Peyer's patch (tissue), 4 donors: Measurements from ENCODE around the gene QPCT. TPM values are rescaled to one million over a fixed set of nuclear protein-coding genes. Genes with fewer than 3 reads are reported as not detected.

Source experiments
- DNase-seq, 3 donors: peaks; one replicate each; pipeline ENCODE4 v3.0.0-alpha.2; 2017 to 2019
- H3K27ac ChIP-seq, 4 donors: fragments of 200-600 bp; sonication (generic); one replicate each; pipeline ENCODE4 v1.5.1; 2016 to 2019
- H3K27me3 ChIP-seq, 2 donors: fragments of 200-600 bp; sonication (generic); one replicate each; pipeline ENCODE4 v1.5.1; 2019
- H3K36me3 ChIP-seq, 3 donors: fragments of 200-600 bp; sonication (generic); one replicate each; pipeline ENCODE4 v1.5.1; 2016 to 2019
- H3K4me1 ChIP-seq, 4 donors: fragments of 200-600 bp; sonication (generic); one replicate each; pipeline ENCODE4 v1.5.1; 2016 to 2019
- H3K4me3 ChIP-seq, 4 donors: fragments of 200-600 bp; sonication (generic); 1 replicate in 3 of 4; 2 replicates in 1 of 4; pipeline ENCODE4 v1.5.1; 2016 to 2019; ENCODE audit warnings: mild to moderate bottlenecking in 1 of 4
- H3K9me3 ChIP-seq, 4 donors: fragments of 200-600 bp; sonication (generic); one replicate each; pipeline ENCODE4 v1.5.1; 2016 to 2019; ENCODE audit warnings: mild to moderate bottlenecking in 1 of 4
- CTCF ChIP-seq, 6 experiments: fragments of 450-650 bp in 4 of 6; fragments of 200-600 bp in 2 of 6; sonication (generic) in 1 of 6; IDR thresholded peaks; one replicate each; pipeline ENCODE4 v1.5.1; 2017 to 2019; ENCODE audit warnings: antibody characterized with exemption in 6 of 6, mild to moderate bottlenecking in 3 of 6, moderate library complexity in 1 of 6
- POLR2A ChIP-seq, 2 donors: fragments of 450-650 bp; IDR thresholded peaks; one replicate each; pipeline ENCODE4 v1.5.1; 2017; ENCODE audit warnings: antibody characterized with exemption in 2 of 2, mild to moderate bottlenecking in 2 of 2, moderate library complexity in 2 of 2
- total RNA-seq, 4 donors: library from RNA; depleted of rRNA; stranded (reverse); fragments of >200 nt; gene quantifications; one replicate each; pipeline ENCODE4 v1.1.0, GENCODE V29; 2016

QPCT gene
- total RNA-seq, 4 donors from 2014 or later, result 0.66 to 1.6 (median 0.88) TPM; not detected in 1

- Histone ChIP-seq H3K9me3 (no peaks in the 10 kb centered on the region), H3K27me3 (no peaks in the 10 kb centered on the region), H3K4me3 (no peak overlapping the region), H3K4me1 (peaks cover 0 to 20% (median 1%) of the 10 kb centered on the region in 4 donors), H3K36me3 (no peaks in the 10 kb centered on the region), H3K27ac (no peak overlapping the region)
- no peak for TF ChIP-seq CTCF (IDR thresholded peaks at IDR 0.05)
- TF ChIP-seq POLR2A (IDR thresholded peaks at IDR 0.05), result no peak
- no peak for DNase-seq
These were observed 26.7 kb upstream of the QPCT start for GRCh38 chr2:37317746-37318145.

- TF ChIP-seq CTCF (IDR thresholded peaks at IDR 0.05) (no peak), POLR2A (IDR thresholded peaks at IDR 0.05) (no peak)
- H3K27me3 ChIP-seq, result no peaks in the 10 kb centered on the region
- H3K9me3 ChIP-seq, result no peaks in the 10 kb centered on the region
- H3K36me3 ChIP-seq, result no peaks in the 10 kb centered on the region
- DNase-seq, result no peak
- no peak overlapping the region for H3K4me3 ChIP-seq
- H3K4me1 ChIP-seq, result peaks cover 0 to 21% (median 1%) of the 10 kb centered on the region in 4 donors
- H3K27ac ChIP-seq, result peak overlapping the region in 1 of 4 donors; percentile 13
These were observed 26.0 kb upstream of the QPCT start for GRCh38 chr2:37318401-37318800.

GRCh38 chr2:37319754-37320609 is 24.4 kb upstream of the QPCT start:
- TF ChIP-seq CTCF (IDR thresholded peaks at IDR 0.05) (no peak), POLR2A (IDR thresholded peaks at IDR 0.05) (no peak)
- H3K4me3 ChIP-seq, result no peak overlapping the region
- no peaks in the 10 kb centered on the region for H3K36me3 ChIP-seq
- no peak for DNase-seq
- peaks cover 0 to 21% (median 1%) of the 10 kb centered on the region in 4 donors for H3K4me1 ChIP-seq
- no peaks in the 10 kb centered on the region for H3K27me3 ChIP-seq
- H3K9me3 ChIP-seq, result no peaks in the 10 kb centered on the region
- no peak overlapping the region for H3K27ac ChIP-seq

GRCh38 chr2:37321029-37321682 is 23.3 kb upstream of the QPCT start:
- Histone ChIP-seq H3K27me3 (no peaks in the 10 kb centered on the region), H3K36me3 (no peaks in the 10 kb centered on the region), H3K4me1 (peaks cover 0 to 21% (median 1%) of the 10 kb centered on the region in 4 donors), H3K4me3 (no peak overlapping the region), H3K27ac (no peak overlapping the region), H3K9me3 (no peaks in the 10 kb centered on the region)
- DNase-seq, result no peak
- TF ChIP-seq CTCF (IDR thresholded peaks at IDR 0.05) (no peak), POLR2A (IDR thresholded peaks at IDR 0.05) (no peak)

GRCh38 chr2:37322368-37322767 is 22.1 kb upstream of the QPCT start:
- Histone ChIP-seq H3K36me3 (no peaks in the 10 kb centered on the region), H3K9me3 (no peaks in the 10 kb centered on the region), H3K27me3 (no peaks in the 10 kb centered on the region), H3K4me1 (peaks cover 0 to 21% (median 1%) of the 10 kb centered on the region in 4 donors), H3K27ac (no peak overlapping the region), H3K4me3 (no peak overlapping the region)
- TF ChIP-seq POLR2A (IDR thresholded peaks at IDR 0.05), result no peak
- TF ChIP-seq CTCF (IDR thresholded peaks at IDR 0.05), result no peak
- DNase-seq, result no peak
